Measurements from ENCODE around the gene ARPC5. TPM values are rescaled to one million over a fixed set of nuclear protein-coding genes. Genes with fewer than 3 reads are reported as not detected.
A peak's percentile ranks its signal among the peaks of the same experiment; 100 is the strongest.

Gene ARPC5
- total and polyA plus RNA-seq, 9 of the 15 experiments (the other 6 are each of a cell fraction or from before 2014, with no cell fraction given), result 71.8 to 150 (median 91.6) TPM

DNA sequence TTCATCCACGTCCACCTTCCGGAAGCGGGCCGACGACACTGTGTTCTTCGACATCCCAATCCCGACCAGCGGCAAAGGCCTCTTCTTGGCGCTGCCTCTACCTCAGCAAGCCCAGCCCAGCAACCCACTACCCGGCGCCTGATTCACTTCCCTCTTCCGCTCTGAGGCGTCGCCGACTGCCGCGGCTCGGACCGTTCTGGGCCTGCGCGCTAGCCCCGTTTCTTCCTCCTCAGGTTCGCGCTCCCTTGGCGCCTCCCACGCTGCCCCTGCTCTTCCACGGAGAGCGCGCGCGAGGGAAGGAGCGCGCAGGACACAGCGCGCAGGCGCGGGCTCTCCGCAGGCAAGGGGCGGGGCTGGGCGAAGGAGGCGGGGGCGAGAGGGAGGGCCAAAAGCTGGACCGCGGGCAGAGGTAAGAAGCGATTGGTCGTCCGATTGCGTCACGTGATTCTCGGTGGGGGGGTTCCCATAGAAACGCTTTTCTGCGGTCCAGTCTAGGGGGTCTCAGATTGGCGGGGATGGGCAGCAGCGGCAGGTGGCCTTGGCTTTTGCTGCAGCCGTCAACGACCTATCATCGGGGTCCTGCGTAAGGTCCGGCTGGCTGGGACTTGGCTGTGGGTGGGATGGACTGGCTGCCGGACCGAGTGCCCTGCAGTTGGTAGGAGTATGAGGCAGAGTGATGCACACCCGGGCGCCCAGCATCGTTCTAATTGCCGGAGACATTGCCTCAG is at the start of gene ARPC5 (continued):
- peak; percentile 18; the same call in 1 of the 2 replicates for TF ChIP-seq CREB1 (IDR thresholded peaks at IDR 0.05)
- peak; percentile 35; the same call in 1 of the 2 replicates for TF ChIP-seq CREB1 (CRISPR knock-in tag; IDR thresholded peaks at IDR 0.05)
- TF ChIP-seq, protein P1, sequence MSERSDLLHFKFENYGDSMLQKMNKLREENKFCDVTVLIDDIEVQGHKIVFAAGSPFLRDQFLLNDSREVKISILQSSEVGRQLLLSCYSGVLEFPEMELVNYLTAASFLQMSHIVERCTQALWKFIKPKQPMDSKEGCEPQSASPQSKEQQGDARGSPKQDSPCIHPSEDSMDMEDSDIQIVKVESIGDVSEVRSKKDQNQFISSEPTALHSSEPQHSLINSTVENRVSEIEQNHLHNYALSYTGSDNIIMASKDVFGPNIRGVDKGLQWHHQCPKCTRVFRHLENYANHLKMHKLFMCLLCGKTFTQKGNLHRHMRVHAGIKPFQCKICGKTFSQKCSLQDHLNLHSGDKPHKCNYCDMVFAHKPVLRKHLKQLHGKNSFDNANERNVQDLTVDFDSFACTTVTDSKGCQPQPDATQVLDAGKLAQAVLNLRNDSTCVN (CRISPR knock-in tag; IDR thresholded peaks at IDR 0.05), result 0 out of 2 replicates have a peak, but pooled peaks have one; percentile 5
- TF ChIP-seq ZNF263 (CRISPR knock-in tag; IDR thresholded peaks at IDR 0.05; ENCODE audit: borderline replicate concordance), result peak; percentile 30; the same call in 1 of the 2 replicates
- peak; percentile 26; the same call in 1 of the 2 replicates for TF ChIP-seq MXI1 (IDR thresholded peaks at IDR 0.05; ENCODE audit: low read depth, low read length)
- TF ChIP-seq, protein P2, sequence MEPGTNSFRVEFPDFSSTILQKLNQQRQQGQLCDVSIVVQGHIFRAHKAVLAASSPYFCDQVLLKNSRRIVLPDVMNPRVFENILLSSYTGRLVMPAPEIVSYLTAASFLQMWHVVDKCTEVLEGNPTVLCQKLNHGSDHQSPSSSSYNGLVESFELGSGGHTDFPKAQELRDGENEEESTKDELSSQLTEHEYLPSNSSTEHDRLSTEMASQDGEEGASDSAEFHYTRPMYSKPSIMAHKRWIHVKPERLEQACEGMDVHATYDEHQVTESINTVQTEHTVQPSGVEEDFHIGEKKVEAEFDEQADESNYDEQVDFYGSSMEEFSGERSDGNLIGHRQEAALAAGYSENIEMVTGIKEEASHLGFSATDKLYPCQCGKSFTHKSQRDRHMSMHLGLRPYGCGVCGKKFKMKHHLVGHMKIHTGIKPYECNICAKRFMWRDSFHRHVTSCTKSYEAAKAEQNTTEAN (CRISPR knock-in tag; IDR thresholded peaks at IDR 0.05), result 0 out of 2 replicates have a peak, but pooled peaks have one; percentile 19
- TF ChIP-seq ZNF778 (CRISPR knock-in tag; IDR thresholded peaks at IDR 0.05), result no peak
- no peak for TF ChIP-seq ZNF311 (CRISPR knock-in tag; IDR thresholded peaks at IDR 0.05)
- peak; percentile 4; the same call in 1 of the 2 replicates for TF ChIP-seq JUN (IDR thresholded peaks at IDR 0.05; ENCODE audit: borderline replicate concordance, low read depth, low read length)
- no peak for TF ChIP-seq JUN (CRISPR knock-in tag; IDR thresholded peaks at IDR 0.05; ENCODE audit: borderline replicate concordance)
- TF ChIP-seq ARID1B (IDR thresholded peaks at IDR 0.05), result peak; percentile 16; the same call in 1 of the 2 replicates
- TF ChIP-seq MCM7 (IDR thresholded peaks at IDR 0.05), result no peak
- peak; percentile 58 for TF ChIP-seq PCBP1 (IDR thresholded peaks at IDR 0.05; ENCODE audit: low read depth, low read length, poor library complexity, severe bottlenecking)
- TF ChIP-seq, protein P3, sequence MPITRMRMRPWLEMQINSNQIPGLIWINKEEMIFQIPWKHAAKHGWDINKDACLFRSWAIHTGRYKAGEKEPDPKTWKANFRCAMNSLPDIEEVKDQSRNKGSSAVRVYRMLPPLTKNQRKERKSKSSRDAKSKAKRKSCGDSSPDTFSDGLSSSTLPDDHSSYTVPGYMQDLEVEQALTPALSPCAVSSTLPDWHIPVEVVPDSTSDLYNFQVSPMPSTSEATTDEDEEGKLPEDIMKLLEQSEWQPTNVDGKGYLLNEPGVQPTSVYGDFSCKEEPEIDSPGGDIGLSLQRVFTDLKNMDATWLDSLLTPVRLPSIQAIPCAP (CRISPR knock-in tag; IDR thresholded peaks at IDR 0.05; ENCODE audit: borderline replicate concordance), result no peak
- TF ChIP-seq, protein P4, sequence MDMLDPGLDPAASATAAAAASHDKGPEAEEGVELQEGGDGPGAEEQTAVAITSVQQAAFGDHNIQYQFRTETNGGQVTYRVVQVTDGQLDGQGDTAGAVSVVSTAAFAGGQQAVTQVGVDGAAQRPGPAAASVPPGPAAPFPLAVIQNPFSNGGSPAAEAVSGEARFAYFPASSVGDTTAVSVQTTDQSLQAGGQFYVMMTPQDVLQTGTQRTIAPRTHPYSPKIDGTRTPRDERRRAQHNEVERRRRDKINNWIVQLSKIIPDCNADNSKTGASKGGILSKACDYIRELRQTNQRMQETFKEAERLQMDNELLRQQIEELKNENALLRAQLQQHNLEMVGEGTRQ (CRISPR knock-in tag; IDR thresholded peaks at IDR 0.05), result peak; percentile 96
- TF ChIP-seq, protein P5, sequence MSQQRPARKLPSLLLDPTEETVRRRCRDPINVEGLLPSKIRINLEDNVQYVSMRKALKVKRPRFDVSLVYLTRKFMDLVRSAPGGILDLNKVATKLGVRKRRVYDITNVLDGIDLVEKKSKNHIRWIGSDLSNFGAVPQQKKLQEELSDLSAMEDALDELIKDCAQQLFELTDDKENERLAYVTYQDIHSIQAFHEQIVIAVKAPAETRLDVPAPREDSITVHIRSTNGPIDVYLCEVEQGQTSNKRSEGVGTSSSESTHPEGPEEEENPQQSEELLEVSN (IDR thresholded peaks at IDR 0.05; ENCODE audit: borderline replicate concordance in 1 of 2, extremely low read depth in 1 of 2, insufficient read depth in 1 of 2, insufficient read length in 1 of 2, low read depth in 1 of 2, low read length in 1 of 2, poor library complexity in 1 of 2, severe bottlenecking in 1 of 2), result peak; percentile 79 to 86
- TF ChIP-seq SPI1 (IDR thresholded peaks at IDR 0.05; ENCODE audit: borderline replicate concordance, low read depth, low read length), result peak; percentile 95
- TF ChIP-seq HCFC1 (IDR thresholded peaks at IDR 0.05; ENCODE audit: low read depth, low read length), result peak; percentile 41
- TF ChIP-seq, protein P6, sequence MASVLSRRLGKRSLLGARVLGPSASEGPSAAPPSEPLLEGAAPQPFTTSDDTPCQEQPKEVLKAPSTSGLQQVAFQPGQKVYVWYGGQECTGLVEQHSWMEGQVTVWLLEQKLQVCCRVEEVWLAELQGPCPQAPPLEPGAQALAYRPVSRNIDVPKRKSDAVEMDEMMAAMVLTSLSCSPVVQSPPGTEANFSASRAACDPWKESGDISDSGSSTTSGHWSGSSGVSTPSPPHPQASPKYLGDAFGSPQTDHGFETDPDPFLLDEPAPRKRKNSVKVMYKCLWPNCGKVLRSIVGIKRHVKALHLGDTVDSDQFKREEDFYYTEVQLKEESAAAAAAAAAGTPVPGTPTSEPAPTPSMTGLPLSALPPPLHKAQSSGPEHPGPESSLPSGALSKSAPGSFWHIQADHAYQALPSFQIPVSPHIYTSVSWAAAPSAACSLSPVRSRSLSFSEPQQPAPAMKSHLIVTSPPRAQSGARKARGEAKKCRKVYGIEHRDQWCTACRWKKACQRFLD (CRISPR knock-in tag; IDR thresholded peaks at IDR 0.05), result peak; percentile 44; the same call in 1 of the 2 replicates
- TF ChIP-seq HMGN3 (IDR thresholded peaks at IDR 0.05; ENCODE audit: borderline replicate concordance, extremely low read depth, insufficient read length, low read depth, low read length), result peak; percentile 67

Data from K562 (cell line).